ENCODE data around the gene TLE6. TPM values are rescaled to one million over a fixed set of nuclear protein-coding genes. Genes with fewer than 3 reads are reported as not detected.

TLE6 gene
- total and polyA plus RNA-seq, 10 of the 15 experiments (the other 5 are each of a cell fraction or from before 2014, with no cell fraction given): 2.7 to 13.8 (median 6.4) TPM

- TF ChIP-seq NKRF (conservative IDR thresholded peaks at IDR 0.05) (no peak), ETV6 (conservative IDR thresholded peaks at IDR 0.05 in 1 of 2, IDR thresholded peaks at IDR 0.05 in 1 of 2; ENCODE audit: borderline replicate concordance in 1 of 2, low read depth in 1 of 2) (no peak), SREBF2 (IDR thresholded peaks at IDR 0.05; ENCODE audit: low read length) (no peak), CHD2 (IDR thresholded peaks at IDR 0.05; ENCODE audit: borderline replicate concordance, low read depth, low read length) (no peak), BMI1 (IDR thresholded peaks at IDR 0.05; ENCODE audit: borderline replicate concordance) (no peak), SMAD1 (IDR thresholded peaks at IDR 0.05; ENCODE audit: low read depth, partially characterized antibody) (no peak), SP1 (IDR thresholded peaks at IDR 0.05; ENCODE audit: low read depth, low read length) (no peak), CEBPB (IDR thresholded peaks at IDR 0.05; ENCODE audit: borderline replicate concordance in 1 of 2, low read depth in 2 of 2, low read length in 2 of 2) (no peak), NR2C1 (IDR thresholded peaks at IDR 0.05) (no peak), ZSCAN29 (IDR thresholded peaks at IDR 0.05) (0 out of 2 replicates have a peak, but pooled peaks have one; percentile 50), TBL1XR1 (IDR thresholded peaks at IDR 0.05; ENCODE audit: low read depth, low read length) (no peak), RB1 (IDR thresholded peaks at IDR 0.05; ENCODE audit: borderline replicate concordance) (no peak; the same call in 1 of the 2 replicates), NFIC (IDR thresholded peaks at IDR 0.05; ENCODE audit: low read depth, low read length) (no peak), ZNF207 (IDR thresholded peaks at IDR 0.05; ENCODE audit: borderline replicate concordance) (no peak), BACH1 (IDR thresholded peaks at IDR 0.05; ENCODE audit: borderline replicate concordance) (0 out of 2 replicates have a peak, but pooled peaks have one; percentile 33), FOXM1 (IDR thresholded peaks at IDR 0.05; ENCODE audit: low read depth, low read length) (no peak), IKZF2 (IDR thresholded peaks at IDR 0.05) (peak; percentile 63 to 81; a peak in 3 of 4 replicates), ZNF274 (IDR thresholded peaks at IDR 0.05; ENCODE audit: insufficient read depth, insufficient read length) (no peak), DPF2 (IDR thresholded peaks at IDR 0.05) (peak; percentile 66), MXI1 (IDR thresholded peaks at IDR 0.05; ENCODE audit: low read depth, low read length) (no peak), CREM (IDR thresholded peaks at IDR 0.05; ENCODE audit: low read depth) (peak; percentile 97), NR2F1 (conservative IDR thresholded peaks at IDR 0.05) (peak; percentile 45; the same call in 1 of the 2 replicates)
- TF ChIP-seq, protein P1, sequence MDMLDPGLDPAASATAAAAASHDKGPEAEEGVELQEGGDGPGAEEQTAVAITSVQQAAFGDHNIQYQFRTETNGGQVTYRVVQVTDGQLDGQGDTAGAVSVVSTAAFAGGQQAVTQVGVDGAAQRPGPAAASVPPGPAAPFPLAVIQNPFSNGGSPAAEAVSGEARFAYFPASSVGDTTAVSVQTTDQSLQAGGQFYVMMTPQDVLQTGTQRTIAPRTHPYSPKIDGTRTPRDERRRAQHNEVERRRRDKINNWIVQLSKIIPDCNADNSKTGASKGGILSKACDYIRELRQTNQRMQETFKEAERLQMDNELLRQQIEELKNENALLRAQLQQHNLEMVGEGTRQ (IDR thresholded peaks at IDR 0.05; ENCODE audit: borderline replicate concordance, low read depth, low read length): no peak
- TF ChIP-seq, protein P2, sequence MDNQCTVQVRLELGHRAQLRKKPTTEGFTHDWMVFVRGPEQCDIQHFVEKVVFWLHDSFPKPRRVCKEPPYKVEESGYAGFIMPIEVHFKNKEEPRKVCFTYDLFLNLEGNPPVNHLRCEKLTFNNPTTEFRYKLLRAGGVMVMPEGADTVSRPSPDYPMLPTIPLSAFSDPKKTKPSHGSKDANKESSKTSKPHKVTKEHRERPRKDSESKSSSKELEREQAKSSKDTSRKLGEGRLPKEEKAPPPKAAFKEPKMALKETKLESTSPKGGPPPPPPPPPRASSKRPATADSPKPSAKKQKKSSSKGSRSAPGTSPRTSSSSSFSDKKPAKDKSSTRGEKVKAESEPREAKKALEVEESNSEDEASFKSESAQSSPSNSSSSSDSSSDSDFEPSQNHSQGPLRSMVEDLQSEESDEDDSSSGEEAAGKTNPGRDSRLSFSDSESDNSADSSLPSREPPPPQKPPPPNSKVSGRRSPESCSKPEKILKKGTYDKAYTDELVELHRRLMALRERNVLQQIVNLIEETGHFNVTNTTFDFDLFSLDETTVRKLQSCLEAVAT (IDR thresholded peaks at IDR 0.05): no peak
- TF ChIP-seq, protein P3, sequence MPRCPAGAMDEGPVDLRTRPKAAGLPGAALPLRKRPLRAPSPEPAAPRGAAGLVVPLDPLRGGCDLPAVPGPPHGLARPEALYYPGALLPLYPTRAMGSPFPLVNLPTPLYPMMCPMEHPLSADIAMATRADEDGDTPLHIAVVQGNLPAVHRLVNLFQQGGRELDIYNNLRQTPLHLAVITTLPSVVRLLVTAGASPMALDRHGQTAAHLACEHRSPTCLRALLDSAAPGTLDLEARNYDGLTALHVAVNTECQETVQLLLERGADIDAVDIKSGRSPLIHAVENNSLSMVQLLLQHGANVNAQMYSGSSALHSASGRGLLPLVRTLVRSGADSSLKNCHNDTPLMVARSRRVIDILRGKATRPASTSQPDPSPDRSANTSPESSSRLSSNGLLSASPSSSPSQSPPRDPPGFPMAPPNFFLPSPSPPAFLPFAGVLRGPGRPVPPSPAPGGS (IDR thresholded peaks at IDR 0.05; ENCODE audit: borderline replicate concordance, insufficient read depth, low read depth, low read length, poor library complexity, severe bottlenecking): no peak
- TF ChIP-seq, protein P4, sequence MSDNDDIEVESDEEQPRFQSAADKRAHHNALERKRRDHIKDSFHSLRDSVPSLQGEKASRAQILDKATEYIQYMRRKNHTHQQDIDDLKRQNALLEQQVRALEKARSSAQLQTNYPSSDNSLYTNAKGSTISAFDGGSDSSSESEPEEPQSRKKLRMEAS (IDR thresholded peaks at IDR 0.05; ENCODE audit: low read depth, low read length): no peak
These were observed 15.2 kb upstream of the TLE6 start (continued) for GRCh38 chr19:2962018-2962670.

All from GM12878 (cell line).